NCI-H146 treated with DMSO at 0.1 percent for 48 hours (cell line): ENCODE measurements around the gene ARHGEF7.

Experiments used
- DNase-seq: peaks from one replicate; lab custom pipeline; 2025; ENCODE audit not compliant: unreplicated experiment; lab: John Stamatoyannopoulos, UW

ARHGEF7 gene

DNA sequence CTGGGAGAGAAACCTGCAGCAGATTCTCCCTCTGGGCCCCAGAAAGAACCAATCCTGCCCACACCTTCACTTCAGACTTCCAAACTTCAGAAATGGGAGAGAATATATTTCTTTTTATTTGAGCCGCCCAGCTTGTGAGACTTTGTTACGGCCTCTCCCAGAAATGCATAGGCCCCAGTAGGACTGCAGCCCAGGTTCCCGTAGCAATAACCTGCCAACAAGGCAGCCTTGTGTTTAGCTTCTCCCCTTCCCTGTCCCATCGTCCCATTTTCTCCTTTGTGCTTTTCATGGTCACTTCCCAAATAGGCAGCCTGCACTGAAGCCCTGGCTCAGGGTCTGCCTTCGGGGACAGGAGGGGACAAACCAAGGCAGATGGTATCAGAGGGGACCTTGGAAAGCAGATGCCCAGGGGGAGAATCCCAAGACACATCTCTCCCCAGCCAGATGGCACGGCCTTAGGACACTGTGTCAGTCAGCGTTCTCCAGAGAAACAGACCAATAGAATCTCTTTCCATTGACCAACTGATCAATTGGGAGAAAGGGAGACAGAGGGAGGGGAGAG, 3.7 kb upstream of the ARHGEF7 start:
- DNase-seq, result no peak

- no peak for DNase-seq
Observed at GRCh38 chr13:111112196-111112595, 2.9 kb upstream of the ARHGEF7 start.

- no peak for DNase-seq
Observed at GRCh38 chr13:111114362-111115060, 599 bp upstream of the ARHGEF7 start.

DNA sequence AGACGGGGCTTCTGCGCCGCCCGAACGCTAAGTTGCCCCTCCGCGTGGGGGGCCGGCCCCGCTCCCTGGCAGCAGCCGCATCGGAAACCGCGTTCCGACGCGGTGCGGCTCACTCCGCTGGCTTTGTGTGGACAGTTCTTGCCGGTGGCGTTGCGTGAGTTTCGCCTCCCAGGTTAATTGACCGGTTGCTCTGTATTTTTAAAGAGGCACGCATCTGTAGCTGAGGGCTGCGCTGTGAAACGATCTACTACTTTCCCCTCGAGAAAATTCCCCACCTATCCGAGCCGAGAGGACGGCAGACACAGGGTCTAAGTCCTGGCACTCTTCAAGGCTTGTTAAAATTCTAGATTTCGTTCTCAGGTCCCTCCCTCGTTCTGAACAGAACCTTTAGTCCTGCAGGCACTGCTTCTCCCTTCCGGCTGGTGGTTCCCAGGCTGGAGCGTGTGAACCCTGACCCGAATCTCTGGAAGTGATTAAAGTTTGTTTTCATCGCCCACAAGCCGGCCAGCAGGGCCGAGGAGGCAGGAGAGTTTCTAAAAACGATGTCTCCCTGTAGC, 933 bp downstream of the ARHGEF7 start:
- no peak for DNase-seq

DNA sequence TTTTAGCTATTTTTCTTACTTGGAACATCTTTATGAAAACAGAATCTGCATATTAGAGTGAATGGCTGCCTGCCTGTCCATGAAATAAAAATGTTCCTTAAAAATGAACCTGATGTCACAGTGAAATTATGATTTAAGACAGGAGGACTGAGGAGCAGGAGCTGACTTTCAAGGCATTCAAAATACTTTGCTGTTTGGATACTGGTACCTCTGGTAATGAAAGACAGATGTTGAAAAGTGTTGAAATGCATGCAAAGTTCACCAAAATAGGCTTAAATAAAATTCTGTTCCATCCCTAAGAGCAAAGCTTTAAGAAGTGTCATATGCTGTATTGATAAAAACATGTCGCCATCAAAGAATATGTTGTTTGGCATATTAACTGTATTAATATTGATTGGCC, 1.7 kb downstream of the ARHGEF7 start:
- no peak for DNase-seq

DNA sequence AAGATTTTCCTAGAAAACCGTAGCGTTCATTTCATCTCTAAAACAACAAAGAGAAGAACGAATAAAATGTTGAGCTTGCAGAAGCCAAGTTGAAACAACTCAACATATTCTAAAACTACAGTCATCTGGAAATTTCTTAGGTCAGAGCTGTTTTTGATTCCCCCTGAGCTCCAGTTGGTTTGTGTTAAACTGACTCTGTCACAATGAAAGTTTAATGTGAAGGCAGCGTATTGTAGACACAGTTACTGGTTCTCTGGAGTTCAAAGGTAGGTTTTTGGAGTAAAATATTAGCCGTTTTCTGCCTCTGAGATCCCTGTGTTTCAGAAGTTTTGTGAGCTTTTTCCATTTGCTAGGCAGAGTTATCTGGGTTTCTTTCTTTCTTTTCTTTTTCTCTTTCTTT, 2.2 kb downstream of the ARHGEF7 start:
- DNase-seq, result no peak

GRCh38 chr13:111117961-111118360, 2.9 kb downstream of the ARHGEF7 start:
- DNase-seq, result no peak

DNA sequence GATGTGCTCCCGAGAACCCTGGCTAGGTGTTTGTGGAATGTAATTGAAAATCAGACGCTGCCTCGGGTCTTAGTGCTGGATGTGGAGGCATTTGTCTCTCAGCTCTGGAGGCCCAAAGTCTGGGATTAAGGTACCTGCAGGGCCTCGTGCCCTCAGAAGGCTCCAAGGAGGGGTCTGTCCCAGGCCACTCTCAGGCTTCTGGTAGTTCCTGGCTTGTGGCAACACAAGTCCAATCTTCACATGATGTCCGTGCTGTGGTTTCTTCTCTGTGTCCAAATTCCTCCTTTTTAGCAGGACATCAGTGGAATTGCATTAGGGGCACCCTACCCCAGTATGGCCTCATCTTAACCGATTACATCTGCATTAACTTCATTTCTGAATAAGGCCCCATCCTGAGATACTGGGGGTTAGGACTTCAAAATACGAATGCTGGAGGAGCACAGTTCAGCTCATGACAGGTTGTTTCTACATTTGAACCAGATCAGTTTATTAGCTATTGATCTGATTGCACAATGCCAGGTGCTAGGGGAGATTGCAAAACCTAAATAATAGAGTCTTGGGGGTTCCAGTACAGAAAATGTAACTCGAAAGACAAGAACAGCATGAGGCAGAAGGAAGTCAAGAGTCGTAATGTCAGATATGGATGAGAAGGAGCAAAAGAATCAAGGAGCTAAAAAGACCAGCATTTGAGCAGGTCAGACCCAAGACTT, 3.9 kb downstream of the ARHGEF7 start:
- DNase-seq, result no peak

DNA sequence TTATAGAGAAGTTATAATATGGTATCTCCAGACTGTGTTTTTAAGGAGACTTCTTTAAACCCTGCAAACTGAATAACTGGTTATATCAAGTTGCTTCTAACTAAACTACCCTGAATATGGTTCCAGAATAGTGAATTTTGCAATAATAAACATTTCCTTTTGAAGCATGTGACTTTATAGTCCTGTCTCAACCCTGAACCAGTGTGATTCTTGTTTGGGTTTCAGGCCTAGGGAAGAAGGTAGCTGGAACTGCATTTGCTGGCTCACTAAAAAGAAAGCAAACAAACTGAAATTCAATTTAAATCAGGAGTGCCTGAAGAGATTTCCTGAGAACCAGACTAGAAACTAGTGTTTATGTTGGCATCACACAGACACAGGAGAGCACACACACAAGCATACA, 4.9 kb downstream of the ARHGEF7 start:
- DNase-seq, result no peak

- DNase-seq, result no peak
Observed at GRCh38 chr13:111120422-111120821, 5.3 kb downstream of the ARHGEF7 start.

DNA sequence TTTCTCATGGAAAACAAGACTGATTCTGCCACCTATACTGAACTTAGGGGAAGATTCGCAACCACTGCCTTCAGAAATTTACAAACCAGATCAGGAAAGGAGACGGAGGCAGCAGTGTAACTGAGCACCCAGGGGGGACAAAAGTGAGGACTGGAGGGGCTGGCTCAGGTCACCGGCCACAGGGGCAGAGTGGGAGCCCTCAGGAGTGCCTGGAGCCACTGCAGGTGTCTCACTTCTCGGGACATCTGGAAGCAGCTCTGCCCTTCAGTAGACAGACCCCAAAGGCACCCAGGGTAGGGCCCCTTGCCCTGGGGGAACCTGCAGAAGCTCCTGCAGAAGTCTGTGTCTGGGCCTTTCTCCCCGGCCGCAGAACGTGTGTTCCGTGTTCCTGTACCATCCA, 5.8 kb downstream of the ARHGEF7 start:
- DNase-seq, result no peak

- no peak for DNase-seq
Observed at GRCh38 chr13:111121506-111121905, 6.4 kb downstream of the ARHGEF7 start.

- no peak for DNase-seq
Observed at GRCh38 chr13:111122056-111122455, 6.9 kb downstream of the ARHGEF7 start.

DNA sequence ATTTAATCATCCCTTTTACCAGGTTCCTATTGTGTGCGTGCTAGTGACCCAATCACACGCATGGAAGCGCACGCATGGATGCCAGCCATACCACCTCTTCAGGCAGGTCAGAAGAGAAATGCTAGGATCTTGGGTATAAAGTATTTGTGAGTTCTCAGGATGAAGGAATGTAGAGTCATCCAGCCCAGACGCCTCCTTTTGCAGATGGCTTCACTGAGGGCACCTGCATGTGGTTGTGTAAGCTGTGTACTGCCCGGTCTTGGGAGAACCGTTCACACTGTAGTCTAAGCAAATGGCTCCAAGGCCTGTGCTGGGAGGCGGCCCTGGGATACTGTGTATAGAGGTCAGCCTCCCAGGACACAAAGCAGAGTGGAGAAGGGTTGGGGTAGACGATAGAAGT, 7.5 kb downstream of the ARHGEF7 start:
- no peak for DNase-seq

- DNase-seq, result no peak
Observed at GRCh38 chr13:111123221-111123620, 8.1 kb downstream of the ARHGEF7 start.

DNA sequence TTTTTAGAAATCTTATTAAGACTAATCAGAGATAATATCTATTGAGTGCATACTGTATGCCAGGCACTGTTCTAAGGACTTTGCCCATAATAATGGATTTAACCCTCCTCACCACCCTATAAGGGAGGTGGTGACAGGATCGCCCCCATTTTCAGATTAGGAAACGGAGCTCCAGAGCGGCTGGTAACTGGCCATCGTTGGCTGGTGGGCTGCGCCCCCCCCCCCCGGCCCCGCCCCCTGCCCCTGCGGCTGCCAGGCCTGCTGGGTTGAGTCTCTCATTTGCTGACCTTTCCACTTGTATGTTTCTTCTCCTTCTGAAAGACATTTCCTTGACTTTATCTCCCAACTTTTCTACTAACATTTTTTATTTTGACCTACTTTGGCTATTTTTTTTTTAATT, 8.5 kb downstream of the ARHGEF7 start:
- no peak for DNase-seq

GRCh38 chr13:111126509-111126908, 11.4 kb downstream of the ARHGEF7 start:
- no peak for DNase-seq

GRCh38 chr13:111129465-111130115, 14.5 kb downstream of the ARHGEF7 start:
- no peak for DNase-seq

GRCh38 chr13:111130116-111130508, 15.0 kb downstream of the ARHGEF7 start:
- DNase-seq, result no peak

- DNase-seq, result no peak
Observed at GRCh38 chr13:111131048-111131447, 15.9 kb downstream of the ARHGEF7 start.

- no peak for DNase-seq
Observed at GRCh38 chr13:111131611-111132010, 16.5 kb downstream of the ARHGEF7 start.

DNA sequence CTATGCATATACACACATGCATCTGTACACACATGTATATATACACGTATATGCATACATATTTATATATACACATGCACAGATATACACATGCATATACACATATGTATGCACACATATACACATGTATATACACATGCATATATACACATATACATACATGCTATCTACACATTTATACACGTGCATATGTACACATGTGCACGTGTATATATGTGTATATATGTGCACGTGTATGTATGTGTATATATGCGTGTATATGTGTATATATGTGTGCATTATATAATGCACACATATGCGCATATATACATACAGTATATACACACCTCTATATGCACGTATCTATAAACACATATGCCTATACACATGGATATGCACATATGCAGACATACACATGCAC, 17.8 kb downstream of the ARHGEF7 start:
- no peak for DNase-seq
